IPS-NIHi7 (cell line): Measurements from ENCODE around the gene CUL4B.
A peak's percentile ranks its signal among the peaks of the same experiment; 100 is the strongest.
"Not testable (repeated sequence)": the region's sequence is repeated elsewhere in the genome, so short reads cannot be mapped to it uniquely, and the experiment has no call there.

ENCODE experiments used
- DNase-seq: peaks from one replicate; pipeline ENCODE4 v3.0.0; 2012; ENCODE audit warnings: mixed read lengths; ENCODE audit errors: extremely low spot score

CUL4B gene

GRCh38 chrX:120560842-120561633 is at the start of gene CUL4B:
TSS of gene CUL4B (minus strand) at chrX:120560962. CDS start at chrX:120560638, 324 bp downstream.
- peak; percentile 74 for DNase-seq

GRCh38 chrX:120604361-120604782 is 43.6 kb upstream of the CUL4B start:
- DNase-seq = peak; percentile 13

GRCh38 chrX:120603707-120604360 is 43.1 kb upstream of the CUL4B start, which contains the start of gene MCTS1:
TSS of gene MCTS1 (plus strand) at chrX:120604101. CDS start at chrX:120604237, 136 bp downstream.
- peak; percentile 73 for DNase-seq

- DNase-seq = no peak
Measured at GRCh38 chrX:120585702-120586101, 24.9 kb upstream of the CUL4B start.

- DNase-seq = peak; percentile 20
Measured at GRCh38 chrX:120575379-120576114, 14.8 kb upstream of the CUL4B start.

GRCh38 chrX:120573806-120574205 is 13.0 kb upstream of the CUL4B start:
- DNase-seq = not testable (repeated sequence)

GRCh38 chrX:120570011-120570600 is 9.3 kb upstream of the CUL4B start:
- DNase-seq = no peak

GRCh38 chrX:120568609-120569008 is 7.8 kb upstream of the CUL4B start:
- no peak for DNase-seq

- no peak for DNase-seq
Measured at GRCh38 chrX:120568035-120568434, 7.3 kb upstream of the CUL4B start.

- DNase-seq = no peak
Measured at GRCh38 chrX:120566817-120567216, 6.1 kb upstream of the CUL4B start.

- no peak for DNase-seq
Measured at GRCh38 chrX:120564925-120565324, 4.2 kb upstream of the CUL4B start.

GRCh38 chrX:120562569-120562926 is 1.8 kb upstream of the CUL4B start:
- no peak for DNase-seq

- DNase-seq = no peak
Measured at GRCh38 chrX:120561634-120562568, 1.1 kb upstream of the CUL4B start.

GRCh38 chrX:120560405-120560841 is 339 bp downstream of the CUL4B start:
- no peak for DNase-seq

- no peak for DNase-seq
Measured at GRCh38 chrX:120559804-120560203, 958 bp downstream of the CUL4B start.

- no peak for DNase-seq
Measured at GRCh38 chrX:120556251-120556650, 4.5 kb downstream of the CUL4B start.

- no peak for DNase-seq
Measured at GRCh38 chrX:120549483-120550452, 11.0 kb downstream of the CUL4B start.

GRCh38 chrX:120536061-120536460 is 24.7 kb downstream of the CUL4B start:
- DNase-seq = no peak

- no peak for DNase-seq
Measured at GRCh38 chrX:120534413-120535205, 26.2 kb downstream of the CUL4B start.
